ENCODE results near the gene COL6A2.

DNA sequence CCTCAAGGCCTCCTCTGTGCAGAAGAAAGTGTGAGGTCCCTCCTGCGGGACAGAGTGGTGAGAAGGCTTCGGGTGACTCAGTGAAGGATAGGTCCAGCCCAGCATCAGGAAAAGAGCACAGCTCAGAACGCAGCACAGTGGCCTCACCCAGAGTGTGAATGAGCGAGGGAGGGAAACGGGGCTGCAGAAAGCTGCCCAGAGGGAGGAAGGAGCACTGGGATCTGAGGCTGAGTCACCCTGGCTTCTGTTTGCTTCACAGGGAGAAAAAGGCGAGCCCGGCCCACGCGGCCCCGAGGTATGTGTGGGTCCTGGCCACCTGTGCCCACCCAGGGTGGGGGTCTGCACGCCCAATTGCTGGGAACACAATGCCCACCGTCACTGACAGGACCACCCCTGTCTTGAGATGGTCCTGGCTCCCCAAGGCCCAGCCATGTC is 24.3 kb downstream of the COL6A2 start:
- TF ChIP-seq ZNF777 (CRISPR knock-in tag; IDR thresholded peaks at IDR 0.05) (no peak), ZNF713 (CRISPR knock-in tag; IDR thresholded peaks at IDR 0.05) (no peak), NONO (IDR thresholded peaks at IDR 0.05) (no peak), NONO (CRISPR knock-in tag; conservative IDR thresholded peaks at IDR 0.05) (no peak), EEA1 (CRISPR knock-in tag; IDR thresholded peaks at IDR 0.05; ENCODE audit: borderline replicate concordance) (no peak), POLR2AphosphoS2 (IDR thresholded peaks at IDR 0.05; ENCODE audit: low read depth, low read length) (no peak), NR3C1 (CRISPR knock-in tag; IDR thresholded peaks at IDR 0.05) (no peak), JUND (CRISPR knock-in tag; IDR thresholded peaks at IDR 0.05) (no peak), JUNB (CRISPR knock-in tag; IDR thresholded peaks at IDR 0.05; ENCODE audit: borderline replicate concordance) (no peak)
- TF ChIP-seq, protein P1, sequence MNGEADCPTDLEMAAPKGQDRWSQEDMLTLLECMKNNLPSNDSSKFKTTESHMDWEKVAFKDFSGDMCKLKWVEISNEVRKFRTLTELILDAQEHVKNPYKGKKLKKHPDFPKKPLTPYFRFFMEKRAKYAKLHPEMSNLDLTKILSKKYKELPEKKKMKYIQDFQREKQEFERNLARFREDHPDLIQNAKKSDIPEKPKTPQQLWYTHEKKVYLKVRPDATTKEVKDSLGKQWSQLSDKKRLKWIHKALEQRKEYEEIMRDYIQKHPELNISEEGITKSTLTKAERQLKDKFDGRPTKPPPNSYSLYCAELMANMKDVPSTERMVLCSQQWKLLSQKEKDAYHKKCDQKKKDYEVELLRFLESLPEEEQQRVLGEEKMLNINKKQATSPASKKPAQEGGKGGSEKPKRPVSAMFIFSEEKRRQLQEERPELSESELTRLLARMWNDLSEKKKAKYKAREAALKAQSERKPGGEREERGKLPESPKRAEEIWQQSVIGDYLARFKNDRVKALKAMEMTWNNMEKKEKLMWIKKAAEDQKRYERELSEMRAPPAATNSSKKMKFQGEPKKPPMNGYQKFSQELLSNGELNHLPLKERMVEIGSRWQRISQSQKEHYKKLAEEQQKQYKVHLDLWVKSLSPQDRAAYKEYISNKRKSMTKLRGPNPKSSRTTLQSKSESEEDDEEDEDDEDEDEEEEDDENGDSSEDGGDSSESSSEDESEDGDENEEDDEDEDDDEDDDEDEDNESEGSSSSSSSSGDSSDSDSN (CRISPR knock-in tag; IDR thresholded peaks at IDR 0.05): no peak
- TF ChIP-seq, protein P2, sequence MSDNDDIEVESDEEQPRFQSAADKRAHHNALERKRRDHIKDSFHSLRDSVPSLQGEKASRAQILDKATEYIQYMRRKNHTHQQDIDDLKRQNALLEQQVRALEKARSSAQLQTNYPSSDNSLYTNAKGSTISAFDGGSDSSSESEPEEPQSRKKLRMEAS (IDR thresholded peaks at IDR 0.05): no peak
